Measurements from ENCODE around the gene GPR157. TPM values are rescaled to one million over a fixed set of nuclear protein-coding genes. Genes with fewer than 3 reads are reported as not detected.
"Not testable (repeated sequence)": the region's sequence is repeated elsewhere in the genome, so short reads cannot be mapped to it uniquely, and the experiment has no call there.

Gene GPR157, protein sequence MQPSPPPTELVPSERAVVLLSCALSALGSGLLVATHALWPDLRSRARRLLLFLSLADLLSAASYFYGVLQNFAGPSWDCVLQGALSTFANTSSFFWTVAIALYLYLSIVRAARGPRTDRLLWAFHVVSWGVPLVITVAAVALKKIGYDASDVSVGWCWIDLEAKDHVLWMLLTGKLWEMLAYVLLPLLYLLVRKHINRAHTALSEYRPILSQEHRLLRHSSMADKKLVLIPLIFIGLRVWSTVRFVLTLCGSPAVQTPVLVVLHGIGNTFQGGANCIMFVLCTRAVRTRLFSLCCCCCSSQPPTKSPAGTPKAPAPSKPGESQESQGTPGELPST
- 0.08 and 0.25 TPM in 2 replicates for polyA plus RNA-seq (2014; cell fraction: cytosol; rRNA removed)
- 0.05 TPM in 1 of 2 replicates, not detected in the other for polyA plus RNA-seq (2014; cell fraction: nucleus; rRNA removed)

GRCh38 chr1:9128520-9129265 is at the start of gene GPR157:
GPR157 (minus strand) TSS chr1:9129102; CDS start chr1:9129027, 75 bp downstream.
- DNase-seq (ENCODE audit: low spot score): no peak

GRCh38 chr1:9174762-9175161 is 45.9 kb upstream of the GPR157 start:
- DNase-seq (ENCODE audit: low spot score): no peak

DNA sequence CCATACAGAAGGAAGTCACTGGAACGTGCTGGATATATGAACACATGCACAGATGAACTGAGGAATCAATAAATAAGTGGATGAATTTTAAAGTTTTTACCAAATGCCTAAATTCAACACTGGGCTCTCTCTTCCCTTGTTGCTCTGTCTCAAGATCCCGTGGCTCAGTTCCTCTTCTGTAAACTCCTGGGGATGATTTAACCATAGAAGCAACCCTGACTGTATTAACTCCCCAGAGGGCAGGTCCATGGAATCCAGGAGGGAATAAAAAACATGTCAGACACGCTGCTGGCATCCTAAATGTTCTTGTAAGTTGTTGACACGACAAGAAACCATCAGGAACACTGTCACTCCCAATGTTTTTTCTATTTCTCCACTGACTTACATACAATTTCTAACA is 45.3 kb upstream of the GPR157 start:
- DNase-seq (ENCODE audit: low spot score): no peak

GRCh38 chr1:9169601-9170137 is 40.8 kb upstream of the GPR157 start:
- no peak for DNase-seq (ENCODE audit: low spot score)

GRCh38 chr1:9167638-9168037 is 38.7 kb upstream of the GPR157 start:
- DNase-seq (ENCODE audit: low spot score): no peak

DNA sequence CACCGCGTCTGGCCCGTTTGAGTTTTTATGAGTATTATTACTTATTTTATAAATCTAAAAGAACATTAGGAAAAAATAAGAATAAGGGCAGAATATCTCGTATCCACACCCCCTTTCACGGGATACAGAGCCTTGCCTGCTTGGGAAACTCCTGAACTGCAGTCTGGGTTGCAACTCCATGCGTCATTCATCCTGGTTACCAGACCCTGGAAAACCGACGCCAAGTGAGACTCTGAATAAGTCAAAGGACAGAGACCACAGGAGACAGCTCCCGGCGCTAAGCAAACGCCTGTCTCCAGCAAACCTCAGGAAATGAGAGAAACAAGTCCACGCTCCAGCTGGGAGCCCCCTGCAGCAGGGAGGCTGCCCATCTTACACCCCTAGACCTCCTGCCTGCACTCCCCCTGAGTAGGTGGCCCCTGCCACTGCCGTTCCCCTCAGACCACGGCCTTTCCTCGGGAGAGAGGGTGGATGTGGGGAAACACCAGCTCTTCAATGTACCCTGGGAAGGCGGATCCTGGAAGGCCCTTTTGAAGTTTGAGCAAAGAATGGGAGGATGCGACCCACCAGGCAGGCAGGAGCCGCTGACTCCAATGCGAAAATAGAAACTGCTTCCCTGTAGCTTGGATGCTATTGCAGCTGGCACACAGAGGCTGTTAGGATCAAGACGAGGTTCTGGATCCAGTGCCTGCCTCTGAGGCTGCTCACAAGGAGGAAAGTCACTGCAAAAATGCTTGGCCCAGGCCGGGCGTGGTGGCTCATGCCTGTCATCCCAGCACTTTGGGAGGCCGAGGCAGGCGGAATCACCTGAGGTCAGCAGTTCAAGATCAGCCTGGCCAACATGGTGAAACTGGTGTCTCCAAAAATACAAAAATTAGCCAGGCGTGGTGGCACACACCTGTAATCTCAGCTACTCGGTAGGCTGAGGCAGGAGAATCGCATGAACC is 37.7 kb upstream of the GPR157 start:
- no peak for DNase-seq (ENCODE audit: low spot score)

GRCh38 chr1:9165396-9165795 is 36.5 kb upstream of the GPR157 start:
- DNase-seq (ENCODE audit: low spot score): no peak

DNA sequence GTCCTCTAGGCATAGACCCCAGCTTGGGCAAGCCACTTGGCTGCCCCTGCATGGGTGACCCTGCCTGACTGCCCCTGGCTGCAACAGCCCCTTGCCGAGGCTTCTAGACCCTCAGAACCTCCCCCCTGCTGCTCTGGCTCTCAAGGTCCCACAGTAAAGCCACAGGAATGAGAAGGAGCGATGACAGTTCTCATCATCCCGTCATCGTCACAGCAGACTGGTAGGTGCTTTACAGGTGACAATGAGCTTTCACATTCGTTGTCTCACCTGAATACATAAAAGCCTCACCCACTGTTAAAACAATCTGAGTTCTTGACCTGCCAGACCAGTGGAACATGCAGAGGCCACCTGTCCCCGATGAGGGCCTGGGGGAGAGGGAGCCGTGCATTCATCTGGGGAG is 36.0 kb upstream of the GPR157 start:
- no peak for DNase-seq (ENCODE audit: low spot score)

DNA sequence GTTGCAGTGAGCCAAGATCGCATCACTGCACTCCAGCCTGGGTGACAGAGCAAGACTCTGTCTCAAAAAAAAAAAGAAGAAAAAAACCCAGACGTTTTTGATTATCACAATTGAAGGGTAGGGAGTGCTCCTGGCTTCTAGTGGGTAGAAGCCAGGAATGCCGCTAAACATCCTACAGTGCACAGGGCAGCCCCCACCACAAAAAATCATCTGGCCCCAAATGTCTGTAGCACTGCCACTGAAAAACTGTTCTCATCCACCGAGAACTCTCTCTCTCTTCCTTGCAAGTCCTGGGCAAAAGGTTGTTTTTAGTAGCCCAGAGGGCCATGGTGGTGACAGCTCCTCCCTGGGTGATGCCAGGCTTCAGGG is 35.6 kb upstream of the GPR157 start:
- no peak for DNase-seq (ENCODE audit: low spot score)

- DNase-seq (ENCODE audit: low spot score): no peak
Observed at GRCh38 chr1:9161963-9162362, 33.1 kb upstream of the GPR157 start.

- no peak for DNase-seq (ENCODE audit: low spot score)
Observed at GRCh38 chr1:9161342-9161741, 32.4 kb upstream of the GPR157 start.

GRCh38 chr1:9160079-9160717 is 31.3 kb upstream of the GPR157 start:
- DNase-seq (ENCODE audit: low spot score): no peak

GRCh38 chr1:9155879-9156278 is 27.0 kb upstream of the GPR157 start:
- DNase-seq (ENCODE audit: low spot score): no peak

GRCh38 chr1:9155405-9155804 is 26.5 kb upstream of the GPR157 start:
- not testable (repeated sequence) for DNase-seq (ENCODE audit: low spot score)

- no peak for DNase-seq (ENCODE audit: low spot score)
Observed at GRCh38 chr1:9153152-9153551, 24.2 kb upstream of the GPR157 start.

DNA sequence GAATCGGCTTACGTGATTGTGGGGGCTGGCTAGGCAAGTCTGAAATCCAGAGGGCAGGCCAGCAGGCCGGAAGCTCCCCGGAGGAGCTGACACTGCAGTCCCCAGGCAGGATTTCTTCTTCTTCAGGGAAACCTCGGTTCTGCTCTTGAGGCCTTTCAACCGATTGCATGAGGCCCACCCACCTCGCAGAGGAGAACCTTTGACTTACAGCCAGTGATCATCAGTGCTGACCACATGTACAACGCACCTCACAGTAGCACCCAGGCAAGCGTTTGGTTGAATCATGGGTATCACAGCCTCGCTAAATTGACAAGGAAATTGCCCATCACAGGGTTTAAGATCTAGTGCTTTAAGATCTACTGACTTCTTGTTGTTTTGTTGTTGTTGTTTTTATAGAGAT is 23.6 kb upstream of the GPR157 start:
- DNase-seq (ENCODE audit: low spot score): no peak

DNA sequence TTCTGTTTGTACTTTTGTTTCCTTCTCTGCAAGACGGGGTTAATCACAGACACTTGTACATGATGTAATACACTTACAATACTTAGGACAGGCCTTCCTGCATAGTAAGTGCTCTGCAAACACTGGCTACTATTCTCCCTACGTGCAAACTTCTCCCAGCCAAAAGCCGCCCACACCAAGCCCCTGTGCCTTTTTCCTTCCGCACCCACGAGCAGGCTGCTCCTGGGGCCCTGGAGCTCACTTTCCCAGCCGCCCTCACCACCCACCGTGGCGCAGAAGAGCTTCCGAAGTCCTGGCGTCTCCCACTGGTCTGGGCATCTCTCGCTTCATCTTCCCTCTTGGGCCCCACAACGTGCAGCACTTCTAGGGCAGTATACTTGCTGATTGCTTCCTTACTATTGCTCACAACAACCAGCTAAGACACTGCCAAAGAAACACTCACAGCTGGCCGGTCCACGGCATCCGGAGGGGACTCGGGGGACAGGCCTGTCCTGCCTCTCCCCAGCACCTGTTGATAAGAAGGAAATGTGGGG is 22.5 kb upstream of the GPR157 start:
- DNase-seq (ENCODE audit: low spot score): no peak

- DNase-seq (ENCODE audit: low spot score): no peak
Observed at GRCh38 chr1:9150582-9151327, 21.9 kb upstream of the GPR157 start.

DNA sequence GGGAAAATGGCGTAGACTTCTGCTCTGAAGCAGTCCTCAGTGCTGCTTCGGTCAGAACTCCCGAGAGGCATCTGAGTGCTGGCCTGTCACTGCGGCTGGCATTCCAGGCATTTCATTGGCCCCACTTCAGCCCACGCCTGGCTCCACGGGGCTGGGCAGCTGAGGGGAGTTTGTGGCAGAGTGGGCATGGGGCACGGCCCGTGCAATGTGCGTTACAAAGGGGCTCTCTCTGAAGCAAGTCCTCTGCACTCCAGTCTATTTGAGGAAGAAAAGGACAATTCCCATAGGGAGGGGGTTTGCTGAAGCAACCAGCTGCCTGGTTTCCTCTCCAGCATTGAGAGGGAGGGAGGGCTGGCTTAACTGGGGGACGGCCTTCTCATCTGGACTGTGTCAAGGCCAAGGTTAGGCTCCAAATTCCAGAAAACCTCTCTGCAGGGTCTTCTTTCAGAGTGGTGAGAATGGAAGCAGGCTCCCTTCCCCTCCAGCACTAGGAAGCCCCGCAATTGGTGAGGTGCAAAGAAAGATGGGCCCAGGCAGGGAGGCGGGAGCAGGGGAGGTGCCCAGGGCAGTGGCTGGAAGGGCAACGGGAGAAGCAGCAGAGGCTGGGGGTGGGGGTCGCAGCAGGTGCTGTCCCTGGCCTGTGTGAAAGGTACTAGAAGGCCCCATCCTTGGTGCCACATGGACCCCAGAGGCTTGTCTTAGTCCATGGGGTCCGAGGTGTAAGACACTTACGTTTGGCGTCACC is 21.1 kb upstream of the GPR157 start:
- no peak for DNase-seq (ENCODE audit: low spot score)
